ENCODE measurements around the gene PRKACG. TPM values are rescaled to one million over a fixed set of nuclear protein-coding genes. Genes with fewer than 3 reads are reported as not detected.

Gene PRKACG
- total and polyA plus RNA-seq, 4 donors, result not detected

- ATAC-seq (ENCODE audit: insufficient read depth, low FRiP score) (no peak), DNase-seq (no peak)
- H3K9me3 ChIP-seq (ENCODE audit: control insufficient read depth in 4 of 4, insufficient read depth in 3 of 4, low read length in 3 of 4), result no peaks in the 10 kb centered on the region
- 80 to 87% methylated on average over 1 of the region's 1 CpG for WGBS, 2 donors
- no peak overlapping the region for H3K9ac ChIP-seq (ENCODE audit: insufficient read depth in 1 of 2, low read length in 2 of 2)
- peaks cover 0 to 1% (median 0%) of the 10 kb centered on the region in 4 donors for H3K36me3 ChIP-seq (ENCODE audit: control insufficient read depth in 4 of 4, insufficient read depth in 4 of 4, low read length in 4 of 4)
- no peaks in the 10 kb centered on the region for H3K27me3 ChIP-seq (ENCODE audit: control insufficient read depth in 3 of 3, insufficient read depth in 3 of 3, low read length in 2 of 3)
- H3K27ac ChIP-seq (ENCODE audit: low read depth in 1 of 2, low read length in 1 of 2), result no peak overlapping the region
- TF ChIP-seq, protein P1, sequence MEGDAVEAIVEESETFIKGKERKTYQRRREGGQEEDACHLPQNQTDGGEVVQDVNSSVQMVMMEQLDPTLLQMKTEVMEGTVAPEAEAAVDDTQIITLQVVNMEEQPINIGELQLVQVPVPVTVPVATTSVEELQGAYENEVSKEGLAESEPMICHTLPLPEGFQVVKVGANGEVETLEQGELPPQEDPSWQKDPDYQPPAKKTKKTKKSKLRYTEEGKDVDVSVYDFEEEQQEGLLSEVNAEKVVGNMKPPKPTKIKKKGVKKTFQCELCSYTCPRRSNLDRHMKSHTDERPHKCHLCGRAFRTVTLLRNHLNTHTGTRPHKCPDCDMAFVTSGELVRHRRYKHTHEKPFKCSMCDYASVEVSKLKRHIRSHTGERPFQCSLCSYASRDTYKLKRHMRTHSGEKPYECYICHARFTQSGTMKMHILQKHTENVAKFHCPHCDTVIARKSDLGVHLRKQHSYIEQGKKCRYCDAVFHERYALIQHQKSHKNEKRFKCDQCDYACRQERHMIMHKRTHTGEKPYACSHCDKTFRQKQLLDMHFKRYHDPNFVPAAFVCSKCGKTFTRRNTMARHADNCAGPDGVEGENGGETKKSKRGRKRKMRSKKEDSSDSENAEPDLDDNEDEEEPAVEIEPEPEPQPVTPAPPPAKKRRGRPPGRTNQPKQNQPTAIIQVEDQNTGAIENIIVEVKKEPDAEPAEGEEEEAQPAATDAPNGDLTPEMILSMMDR (IDR thresholded peaks at IDR 0.05; ENCODE audit: control extremely low read depth, extremely low read depth), result no peak
- peaks cover 0 to 21% (median 0%) of the 10 kb centered on the region in 5 donors for H3K4me1 ChIP-seq (ENCODE audit: control insufficient read depth in 5 of 5, insufficient read depth in 5 of 5, low read length in 5 of 5)
- no peak overlapping the region for H3K4me3 ChIP-seq
Measured at GRCh38 chr9:68966496-68966944, 47.4 kb downstream of the PRKACG start.

GRCh38 chr9:68964765-68965164 lies 49.1 kb downstream of the PRKACG start:
- Histone ChIP-seq H3K9ac (ENCODE audit: insufficient read depth in 1 of 2, low read length in 2 of 2) (no peak overlapping the region), H3K4me1 (ENCODE audit: control insufficient read depth in 5 of 5, insufficient read depth in 5 of 5, low read length in 5 of 5) (peaks cover 0 to 16% (median 0%) of the 10 kb centered on the region in 5 donors), H3K4me3 (no peak overlapping the region), H3K9me3 (ENCODE audit: control insufficient read depth in 4 of 4, insufficient read depth in 3 of 4, low read length in 3 of 4) (no peaks in the 10 kb centered on the region), H3K36me3 (ENCODE audit: control insufficient read depth in 4 of 4, insufficient read depth in 4 of 4, low read length in 4 of 4) (no peaks in the 10 kb centered on the region), H3K27ac (ENCODE audit: low read depth in 1 of 2, low read length in 1 of 2) (peak overlapping the region in 1 of 2 donors; percentile 53), H3K27me3 (ENCODE audit: control insufficient read depth in 3 of 3, insufficient read depth in 3 of 3, low read length in 2 of 3) (no peaks in the 10 kb centered on the region)
- 77 to 85% methylated on average over 3 of the region's 3 CpGs for WGBS, 2 donors
- ATAC-seq (ENCODE audit: insufficient read depth, low FRiP score), result no peak
- TF ChIP-seq, protein P1 (IDR thresholded peaks at IDR 0.05; ENCODE audit: control extremely low read depth, extremely low read depth), result no peak
- no peak for DNase-seq

- DNase-seq, result no peak
- no peaks in the 10 kb centered on the region for H3K36me3 ChIP-seq (ENCODE audit: control insufficient read depth in 4 of 4, insufficient read depth in 4 of 4, low read length in 4 of 4)
- TF ChIP-seq, protein P1 (IDR thresholded peaks at IDR 0.05; ENCODE audit: control extremely low read depth, extremely low read depth), result no peak
- no peak for ATAC-seq (ENCODE audit: insufficient read depth, low FRiP score)
- H3K27ac ChIP-seq (ENCODE audit: low read depth in 1 of 2, low read length in 1 of 2), result peak overlapping the region in 1 of 2 donors; percentile 53
- peaks cover 0 to 16% (median 0%) of the 10 kb centered on the region in 5 donors for H3K4me1 ChIP-seq (ENCODE audit: control insufficient read depth in 5 of 5, insufficient read depth in 5 of 5, low read length in 5 of 5)
- H3K4me3 ChIP-seq, result no peak overlapping the region
- H3K9me3 ChIP-seq (ENCODE audit: control insufficient read depth in 4 of 4, insufficient read depth in 3 of 4, low read length in 3 of 4), result no peaks in the 10 kb centered on the region
- H3K9ac ChIP-seq (ENCODE audit: insufficient read depth in 1 of 2, low read length in 2 of 2), result no peak overlapping the region
- no peaks in the 10 kb centered on the region for H3K27me3 ChIP-seq (ENCODE audit: control insufficient read depth in 3 of 3, insufficient read depth in 3 of 3, low read length in 2 of 3)
- WGBS, 2 donors, result 43 to 69% methylated on average over 3 of the region's 3 CpGs
Measured at GRCh38 chr9:68964102-68964541, 49.8 kb downstream of the PRKACG start.

DNA sequence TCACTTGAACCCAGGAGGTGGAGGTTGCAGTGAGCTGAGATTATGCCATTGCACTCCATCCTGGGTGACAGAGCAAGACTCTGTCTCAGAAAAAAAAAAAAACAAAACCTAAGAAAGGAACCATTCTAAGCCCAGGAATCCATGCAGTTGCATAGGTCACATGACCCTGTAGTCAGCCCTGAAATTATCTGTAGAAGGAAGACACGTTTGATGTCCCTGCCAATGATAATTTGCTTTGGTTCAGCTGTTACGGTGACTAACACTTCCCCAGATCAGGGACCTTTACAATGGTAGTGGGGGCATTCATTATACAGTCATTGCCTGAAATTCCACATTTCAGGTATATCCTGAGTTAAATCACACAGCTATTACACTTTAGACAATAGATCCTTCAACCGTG lies 50.5 kb downstream of the PRKACG start:
- Histone ChIP-seq H3K9ac (ENCODE audit: insufficient read depth in 1 of 2, low read length in 2 of 2) (no peak overlapping the region), H3K4me1 (ENCODE audit: control insufficient read depth in 5 of 5, insufficient read depth in 5 of 5, low read length in 5 of 5) (peaks cover 0 to 16% (median 0%) of the 10 kb centered on the region in 5 donors), H3K4me3 (no peak overlapping the region), H3K27me3 (ENCODE audit: control insufficient read depth in 3 of 3, insufficient read depth in 3 of 3, low read length in 2 of 3) (no peaks in the 10 kb centered on the region), H3K9me3 (ENCODE audit: control insufficient read depth in 4 of 4, insufficient read depth in 3 of 4, low read length in 3 of 4) (no peaks in the 10 kb centered on the region), H3K36me3 (ENCODE audit: control insufficient read depth in 4 of 4, insufficient read depth in 4 of 4, low read length in 4 of 4) (no peaks in the 10 kb centered on the region), H3K27ac (ENCODE audit: low read depth in 1 of 2, low read length in 1 of 2) (peak overlapping the region in 1 of 2 donors; percentile 47)
- DNase-seq, result no peak
- TF ChIP-seq, protein P1 (IDR thresholded peaks at IDR 0.05; ENCODE audit: control extremely low read depth, extremely low read depth), result no peak
- no peak for ATAC-seq (ENCODE audit: insufficient read depth, low FRiP score)
- WGBS, 2 donors, result 57 to 76% methylated on average over 3 of the region's 3 CpGs
